C4-2B (cell line): ENCODE results near the gene C16orf87.

Experiments
- ZFX ChIP-seq: fragments of 450-650 bp; IDR thresholded peaks from 2 replicates; pipeline ENCODE4 v1.6.1; 2017
- TF ChIP-seq, protein P1 (sequence below): fragments of 450-650 bp; conservative IDR thresholded peaks from 2 replicates; pipeline ENCODE4 v1.5.1; 2017; ENCODE audit warnings: mild to moderate bottlenecking

DNA sequence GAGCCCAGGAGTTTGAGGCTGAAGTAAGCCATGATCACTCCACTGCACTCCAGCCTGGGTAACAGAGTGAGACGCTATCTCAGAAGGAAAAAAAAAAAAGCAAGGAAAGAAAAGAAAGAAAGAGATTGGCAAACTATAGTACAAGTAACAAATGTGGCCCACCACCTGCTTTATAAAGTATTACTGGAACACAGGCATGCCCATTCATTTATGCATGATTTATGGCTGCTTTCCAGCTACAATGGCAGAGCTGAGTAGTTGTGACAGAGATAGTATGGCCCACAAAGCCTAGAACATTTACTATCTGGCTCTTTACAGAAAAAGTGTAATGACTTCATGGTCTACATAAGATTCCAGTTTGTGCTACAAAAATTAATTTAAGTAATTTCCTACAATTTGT, 23.6 kb downstream of the C16orf87 start:
- TF ChIP-seq, protein P1, sequence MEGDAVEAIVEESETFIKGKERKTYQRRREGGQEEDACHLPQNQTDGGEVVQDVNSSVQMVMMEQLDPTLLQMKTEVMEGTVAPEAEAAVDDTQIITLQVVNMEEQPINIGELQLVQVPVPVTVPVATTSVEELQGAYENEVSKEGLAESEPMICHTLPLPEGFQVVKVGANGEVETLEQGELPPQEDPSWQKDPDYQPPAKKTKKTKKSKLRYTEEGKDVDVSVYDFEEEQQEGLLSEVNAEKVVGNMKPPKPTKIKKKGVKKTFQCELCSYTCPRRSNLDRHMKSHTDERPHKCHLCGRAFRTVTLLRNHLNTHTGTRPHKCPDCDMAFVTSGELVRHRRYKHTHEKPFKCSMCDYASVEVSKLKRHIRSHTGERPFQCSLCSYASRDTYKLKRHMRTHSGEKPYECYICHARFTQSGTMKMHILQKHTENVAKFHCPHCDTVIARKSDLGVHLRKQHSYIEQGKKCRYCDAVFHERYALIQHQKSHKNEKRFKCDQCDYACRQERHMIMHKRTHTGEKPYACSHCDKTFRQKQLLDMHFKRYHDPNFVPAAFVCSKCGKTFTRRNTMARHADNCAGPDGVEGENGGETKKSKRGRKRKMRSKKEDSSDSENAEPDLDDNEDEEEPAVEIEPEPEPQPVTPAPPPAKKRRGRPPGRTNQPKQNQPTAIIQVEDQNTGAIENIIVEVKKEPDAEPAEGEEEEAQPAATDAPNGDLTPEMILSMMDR = no peak
- TF ChIP-seq ZFX = no peak
